Measurements from ENCODE around the gene KCTD4. TPM values are rescaled to one million over a fixed set of nuclear protein-coding genes. Genes with fewer than 3 reads are reported as not detected.
A peak's percentile ranks its signal among the peaks of the same experiment; 100 is the strongest.

KCTD4 gene
- polyA plus RNA-seq, 1 donor (not counting 4 experiments of a cell fraction or from before 2014, with no cell fraction given): 0.39 TPM

DNA sequence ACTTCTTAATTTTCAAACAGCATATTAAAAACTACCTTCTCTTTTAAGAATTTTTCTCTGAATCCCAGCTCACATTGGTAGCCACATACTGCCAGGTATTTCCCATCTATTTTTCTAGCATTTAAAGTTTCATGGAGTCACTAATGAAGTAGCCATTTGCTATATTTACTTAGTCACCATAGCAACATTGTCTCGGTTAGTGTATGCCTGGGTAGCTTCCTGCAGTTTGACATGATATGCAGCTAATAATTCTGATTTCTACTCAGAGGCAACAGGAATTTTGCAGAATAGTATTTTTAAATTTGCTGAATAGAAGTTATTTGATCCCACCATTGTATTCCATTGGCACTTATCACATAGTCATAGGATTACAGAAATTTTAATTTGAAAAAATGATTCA is 30.9 kb upstream of the KCTD4 start:
- H4K20me1 ChIP-seq (ENCODE audit: control insufficient read depth, extremely low read depth, insufficient read depth, low read length): no peaks in the 10 kb centered on the region
- H3K4me2 ChIP-seq (ENCODE audit: control insufficient read depth, extremely low read depth, insufficient read depth, low read depth, low read length): no peak overlapping the region
- H3K9me1 ChIP-seq (ENCODE audit: control insufficient read depth, extremely low read depth, insufficient read depth, low read length): no peaks in the 10 kb centered on the region
- H3K36me3 ChIP-seq (ENCODE audit: control insufficient read depth in 2 of 2, extremely low read depth in 1 of 2, insufficient read depth in 2 of 2, low read length in 2 of 2): peaks cover 0 to 3% of the 10 kb centered on the region in 2 experiments
- no peaks in the 10 kb centered on the region for H3K27me3 ChIP-seq (ENCODE audit: control insufficient read depth, extremely low read depth, insufficient read depth, low read length)
- no peak overlapping the region for H3K27ac ChIP-seq (ENCODE audit: control insufficient read depth, insufficient read depth, low read length)
- H3K9me3 ChIP-seq (ENCODE audit: control insufficient read depth, low read depth, low read length): no peaks in the 10 kb centered on the region
- no peak overlapping the region for H2AFZ ChIP-seq (ENCODE audit: control insufficient read depth, low read length)
- dilution Hi-C loops (cut with MboI; ENCODE audit: extremely low pct_ligation_motif_present, low sequenced_read_pairs): no loop called here
- no peak for TF ChIP-seq EZH2 (IDR thresholded peaks at IDR 0.05; ENCODE audit: low read length)
- TF ChIP-seq, protein P1, sequence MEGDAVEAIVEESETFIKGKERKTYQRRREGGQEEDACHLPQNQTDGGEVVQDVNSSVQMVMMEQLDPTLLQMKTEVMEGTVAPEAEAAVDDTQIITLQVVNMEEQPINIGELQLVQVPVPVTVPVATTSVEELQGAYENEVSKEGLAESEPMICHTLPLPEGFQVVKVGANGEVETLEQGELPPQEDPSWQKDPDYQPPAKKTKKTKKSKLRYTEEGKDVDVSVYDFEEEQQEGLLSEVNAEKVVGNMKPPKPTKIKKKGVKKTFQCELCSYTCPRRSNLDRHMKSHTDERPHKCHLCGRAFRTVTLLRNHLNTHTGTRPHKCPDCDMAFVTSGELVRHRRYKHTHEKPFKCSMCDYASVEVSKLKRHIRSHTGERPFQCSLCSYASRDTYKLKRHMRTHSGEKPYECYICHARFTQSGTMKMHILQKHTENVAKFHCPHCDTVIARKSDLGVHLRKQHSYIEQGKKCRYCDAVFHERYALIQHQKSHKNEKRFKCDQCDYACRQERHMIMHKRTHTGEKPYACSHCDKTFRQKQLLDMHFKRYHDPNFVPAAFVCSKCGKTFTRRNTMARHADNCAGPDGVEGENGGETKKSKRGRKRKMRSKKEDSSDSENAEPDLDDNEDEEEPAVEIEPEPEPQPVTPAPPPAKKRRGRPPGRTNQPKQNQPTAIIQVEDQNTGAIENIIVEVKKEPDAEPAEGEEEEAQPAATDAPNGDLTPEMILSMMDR (optimal IDR thresholded peaks at IDR 0.05 in 1 of 3, IDR thresholded peaks at IDR 0.05 in 1 of 3, conservative IDR thresholded peaks at IDR 0.05 in 1 of 3; ENCODE audit: extremely low read depth in 1 of 3, insufficient read depth in 2 of 3, low read length in 3 of 3): no peak
- H3K4me3 ChIP-seq (ENCODE audit: control insufficient read depth in 2 of 3, extremely low read depth in 1 of 3, insufficient read depth in 2 of 3, low read depth in 1 of 3, low read length in 3 of 3): no peak overlapping the region
- H3K79me2 ChIP-seq (ENCODE audit: control insufficient read depth, insufficient read depth, low read length): peaks cover 17% of the 10 kb centered on the region
- no peak for FAIRE-seq
- H3K4me1 ChIP-seq (ENCODE audit: control insufficient read depth, extremely low read depth, insufficient read depth, low read length): peaks cover 12% of the 10 kb centered on the region
- DNase-seq (ENCODE audit: low read depth, low spot score): no peak
- H3K9ac ChIP-seq (ENCODE audit: control insufficient read depth, extremely low read depth, insufficient read depth, low read length): no peak overlapping the region

DNA sequence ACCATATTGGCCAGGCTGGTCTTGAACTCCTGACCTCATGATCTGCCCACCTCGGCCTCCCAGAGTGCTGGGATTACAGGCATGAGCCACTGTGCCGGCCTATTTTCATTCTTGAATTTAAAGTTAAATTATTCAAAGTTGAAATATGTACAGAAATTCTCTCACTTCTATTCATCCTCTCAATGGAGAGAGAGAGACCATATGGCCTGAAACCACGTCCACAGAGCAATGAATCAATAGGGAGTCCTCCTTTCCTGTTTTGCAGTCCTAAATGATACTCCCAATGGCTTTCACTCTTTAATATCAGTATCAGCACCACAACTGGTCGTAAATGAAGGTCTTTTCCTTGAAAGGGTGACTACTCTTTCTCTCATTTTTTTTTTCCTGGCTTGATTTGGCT is 30.5 kb upstream of the KCTD4 start:
- Histone ChIP-seq H3K9me3 (ENCODE audit: control insufficient read depth, low read depth, low read length) (no peaks in the 10 kb centered on the region), H3K79me2 (ENCODE audit: control insufficient read depth, insufficient read depth, low read length) (peaks cover 15% of the 10 kb centered on the region), H3K4me2 (ENCODE audit: control insufficient read depth, extremely low read depth, insufficient read depth, low read depth, low read length) (no peak overlapping the region), H3K9me1 (ENCODE audit: control insufficient read depth, extremely low read depth, insufficient read depth, low read length) (no peaks in the 10 kb centered on the region), H3K4me3 (ENCODE audit: control insufficient read depth in 2 of 3, extremely low read depth in 1 of 3, insufficient read depth in 2 of 3, low read depth in 1 of 3, low read length in 3 of 3) (no peak overlapping the region), H3K27me3 (ENCODE audit: control insufficient read depth, extremely low read depth, insufficient read depth, low read length) (no peaks in the 10 kb centered on the region), H3K4me1 (ENCODE audit: control insufficient read depth, extremely low read depth, insufficient read depth, low read length) (peaks cover 7% of the 10 kb centered on the region), H3K27ac (ENCODE audit: control insufficient read depth, insufficient read depth, low read length) (peak overlapping the region; percentile 6), H2AFZ (ENCODE audit: control insufficient read depth, low read length) (no peak overlapping the region), H4K20me1 (ENCODE audit: control insufficient read depth, extremely low read depth, insufficient read depth, low read length) (no peaks in the 10 kb centered on the region), H3K36me3 (ENCODE audit: control insufficient read depth in 2 of 2, extremely low read depth in 1 of 2, insufficient read depth in 2 of 2, low read length in 2 of 2) (peaks cover 0 to 3% of the 10 kb centered on the region in 2 experiments), H3K9ac (ENCODE audit: control insufficient read depth, extremely low read depth, insufficient read depth, low read length) (no peak overlapping the region)
- dilution Hi-C loops (cut with MboI; ENCODE audit: extremely low pct_ligation_motif_present, low sequenced_read_pairs): no loop called here
- no peak for FAIRE-seq
- DNase-seq (ENCODE audit: low read depth, low spot score): no peak
- no peak for TF ChIP-seq EZH2 (IDR thresholded peaks at IDR 0.05; ENCODE audit: low read length)
- TF ChIP-seq, protein P1 (optimal IDR thresholded peaks at IDR 0.05 in 1 of 3, IDR thresholded peaks at IDR 0.05 in 1 of 3, conservative IDR thresholded peaks at IDR 0.05 in 1 of 3; ENCODE audit: extremely low read depth in 1 of 3, insufficient read depth in 2 of 3, low read length in 3 of 3): no peak

All from keratinocyte (primary cell).